Activated T-helper 9 cell treated with anti-CD3 and anti-CD28 coated beads, Interleukin-2, amount 50 U/mL, for 16 hours (primary cell): ENCODE results near the gene WNK1.
A peak's percentile ranks its signal among the peaks of the same experiment; 100 is the strongest.
"Not testable (repeated sequence)": the region's sequence is repeated elsewhere in the genome, so short reads cannot be mapped to it uniquely, and the experiment has no call there.

Experiments used
- DNase-seq: peaks from one replicate; pipeline ENCODE4 v3.0.0-alpha.2; 2020; ENCODE audit warnings: low read depth

The WNK1 gene

GRCh38 chr12:912466-913235 is 160.3 kb downstream of the WNK1 start:
- no peak for DNase-seq

- no peak for DNase-seq
Measured at GRCh38 chr12:913919-914698, 161.7 kb downstream of the WNK1 start.

DNA sequence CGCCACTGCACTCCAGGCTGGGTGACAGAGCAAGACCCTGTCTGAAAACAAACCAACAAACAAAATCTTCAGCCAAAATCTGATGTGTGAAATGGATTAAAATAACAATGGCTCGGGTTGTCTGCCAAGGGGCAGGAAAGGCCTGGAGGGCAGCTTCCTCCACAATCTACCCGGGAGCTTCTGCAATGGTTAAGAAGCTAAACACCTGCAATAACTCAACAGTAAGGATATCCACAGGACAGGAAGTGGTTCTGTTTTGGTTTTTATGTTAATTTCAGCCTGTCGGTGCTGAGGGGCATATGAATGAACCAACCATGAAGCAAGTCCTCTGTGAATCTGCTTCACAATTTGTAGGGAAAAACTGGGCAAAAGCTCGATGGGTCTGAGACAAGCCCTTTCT is 162.7 kb downstream of the WNK1 start:
- DNase-seq = no peak

GRCh38 chr12:916240-916639 is 163.9 kb downstream of the WNK1 start:
- DNase-seq = no peak

- no peak for DNase-seq
Measured at GRCh38 chr12:916712-917445, 164.5 kb downstream of the WNK1 start.

DNA sequence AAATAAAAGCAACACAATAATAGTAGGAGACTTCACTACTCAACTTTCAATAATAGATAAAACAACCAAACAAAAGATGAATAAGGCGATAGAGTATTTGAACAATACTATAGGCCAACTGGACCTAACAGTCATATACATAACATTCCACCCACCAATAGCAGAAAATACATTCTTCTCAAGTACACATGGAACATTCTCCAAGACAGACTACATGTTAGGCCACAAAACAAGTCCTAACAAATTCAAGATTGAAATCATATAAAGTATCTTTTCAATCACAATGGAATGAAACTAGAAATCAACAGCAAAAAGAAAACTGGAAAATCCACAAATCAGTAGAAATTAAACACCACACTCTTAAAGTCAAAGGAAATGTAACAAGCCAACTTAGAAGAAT is 168.3 kb downstream of the WNK1 start:
- DNase-seq = no peak

- no peak for DNase-seq
Measured at GRCh38 chr12:922285-922684, 169.9 kb downstream of the WNK1 start.

GRCh38 chr12:926641-927040 is 174.3 kb downstream of the WNK1 start:
- no peak for DNase-seq

- DNase-seq = no peak
Measured at GRCh38 chr12:931060-931459, 178.7 kb downstream of the WNK1 start.

DNA sequence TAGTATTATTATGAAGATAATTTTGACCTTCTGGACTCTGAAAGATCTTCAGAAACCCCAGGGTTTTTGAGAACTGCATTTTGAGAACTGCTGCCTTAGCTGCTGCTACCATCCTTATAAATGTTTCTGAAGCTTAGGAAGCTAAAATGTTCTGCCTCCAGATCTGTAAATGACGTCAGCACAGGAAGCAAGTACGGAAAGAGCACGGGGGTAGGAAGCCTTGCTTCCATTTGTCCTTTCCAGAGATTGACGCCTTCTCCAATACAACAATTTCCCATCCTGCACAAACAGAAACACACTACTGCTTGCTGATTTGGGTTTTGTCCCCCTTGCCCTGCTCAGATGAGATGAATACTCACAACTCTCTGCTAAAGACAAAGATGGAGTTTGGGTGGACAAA is 179.2 kb downstream of the WNK1 start:
- no peak for DNase-seq

DNA sequence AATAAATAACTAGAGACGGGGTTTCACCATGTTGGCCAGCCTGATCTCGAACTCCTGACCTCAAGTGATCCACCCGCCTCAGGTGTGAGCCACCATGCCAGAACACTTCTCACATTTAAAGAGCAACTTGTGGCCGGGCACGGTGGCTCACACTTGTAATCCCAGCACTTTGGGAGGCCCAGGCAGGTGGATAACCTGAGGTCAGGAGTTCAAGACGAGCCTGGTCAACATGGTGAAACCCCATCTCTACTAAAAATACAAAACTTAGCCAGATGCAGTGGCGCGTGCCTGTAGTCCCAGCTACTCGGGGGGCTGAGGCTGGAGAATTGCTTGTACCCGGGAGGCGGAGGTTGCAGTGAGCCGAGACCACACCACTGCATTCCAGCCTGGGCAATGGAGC is 183.5 kb downstream of the WNK1 start:
- DNase-seq = not testable (repeated sequence)

GRCh38 chr12:936377-937345 is 184.3 kb downstream of the WNK1 start:
- no peak for DNase-seq

DNA sequence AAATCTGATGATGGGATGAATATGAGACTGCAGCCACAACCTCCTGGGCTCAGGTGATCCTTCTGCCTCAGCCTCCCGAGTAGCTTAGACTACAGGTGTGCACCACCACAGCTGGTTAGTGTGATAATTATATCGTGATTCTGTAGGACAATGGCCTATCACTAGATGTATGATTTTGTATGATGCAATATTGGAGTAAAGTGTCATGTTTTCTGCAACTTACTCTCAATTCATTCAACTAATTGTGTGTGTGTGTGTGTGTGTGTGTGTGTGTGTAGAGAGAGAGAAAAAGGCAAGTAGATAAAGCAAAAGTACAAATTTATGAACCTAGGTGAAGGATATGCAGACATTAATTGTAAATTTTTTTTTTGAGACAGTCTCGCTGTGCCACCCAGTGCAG is 186.4 kb downstream of the WNK1 start:
- no peak for DNase-seq

GRCh38 chr12:943051-943450 is 190.7 kb downstream of the WNK1 start:
- DNase-seq = no peak

DNA sequence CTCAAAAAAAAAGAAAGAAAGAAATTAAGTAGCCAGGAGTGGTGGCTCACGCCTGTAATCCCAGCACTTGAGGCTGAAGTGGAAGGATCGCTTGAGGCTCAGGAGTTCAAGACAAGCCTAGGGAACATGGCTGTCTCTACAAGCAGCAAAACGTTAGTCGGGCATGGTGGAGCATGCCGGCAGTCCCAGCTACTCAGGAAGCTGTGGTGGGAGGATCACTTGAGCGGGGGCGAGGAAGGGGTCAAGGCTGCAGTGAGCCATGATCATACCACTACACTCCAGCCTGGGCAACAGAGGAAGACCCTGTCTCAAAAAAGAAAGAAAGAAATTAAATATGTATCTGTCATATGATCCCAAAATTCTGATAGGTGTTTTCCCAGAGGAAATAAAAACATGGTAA is 191.8 kb downstream of the WNK1 start:
- DNase-seq = no peak

DNA sequence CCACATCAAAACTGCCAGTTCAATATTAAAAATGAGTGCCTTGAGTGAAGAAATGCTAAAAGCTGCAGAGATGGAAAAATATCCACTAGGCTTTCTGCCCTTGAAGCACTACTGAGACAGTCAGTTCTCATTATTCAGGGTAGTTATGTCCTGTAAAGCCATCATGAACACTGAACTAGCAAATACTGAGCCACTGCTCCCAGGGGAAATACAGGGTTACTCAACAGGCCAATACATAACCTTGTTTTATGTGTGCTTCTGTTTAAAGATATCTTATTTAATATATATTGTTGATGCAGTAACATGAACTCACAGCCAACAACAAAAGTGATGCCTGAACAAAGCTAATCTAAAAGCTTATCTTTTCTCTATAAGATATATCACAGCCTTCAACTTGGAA is 193.8 kb downstream of the WNK1 start:
- DNase-seq = no peak

GRCh38 chr12:946631-947030 is 194.3 kb downstream of the WNK1 start:
- no peak for DNase-seq

DNA sequence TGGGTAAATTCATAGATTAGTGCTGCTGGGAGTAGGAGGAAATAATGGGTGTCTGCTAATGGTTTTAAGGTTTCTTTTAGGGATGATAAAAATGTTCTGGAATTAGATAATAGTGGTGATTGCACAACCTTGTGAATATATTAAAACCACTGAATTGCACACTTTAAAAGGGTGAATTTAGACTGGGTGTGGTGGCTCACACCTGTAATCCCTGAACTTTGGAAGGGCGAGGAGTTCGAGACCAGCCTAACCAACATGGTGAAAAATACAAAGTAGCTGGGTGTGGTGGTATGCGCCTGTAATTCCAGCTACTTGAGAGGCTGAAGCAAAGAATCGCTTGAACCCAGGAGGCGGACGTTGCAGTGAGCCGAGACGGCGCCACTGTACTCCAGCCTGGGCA is 195.9 kb downstream of the WNK1 start:
- no peak for DNase-seq

- peak; percentile 97 for DNase-seq
Measured at GRCh38 chr12:949453-950191, 197.2 kb downstream of the WNK1 start, which contains the start of gene RAD52. TSS of gene RAD52 (minus strand) at chr12:949694. CDS start at chr12:933058, 16,636 bp downstream.

GRCh38 chr12:951176-951575 is 198.8 kb downstream of the WNK1 start:
- DNase-seq = no peak

- DNase-seq = no peak
Measured at GRCh38 chr12:953776-954175, 201.4 kb downstream of the WNK1 start.
